ENCODE data around the gene EXOC4. TPM values are rescaled to one million over a fixed set of nuclear protein-coding genes. Genes with fewer than 3 reads are reported as not detected.

Gene EXOC4
- total and polyA plus RNA-seq, 2 donors (not counting 3 experiments of a cell fraction or from before 2014, with no cell fraction given), result 20.3 to 73.1 TPM

- no peak for TF ChIP-seq MYC (IDR thresholded peaks at IDR 0.05; ENCODE audit: low read depth, low read length)
- TF ChIP-seq GATA2 (IDR thresholded peaks at IDR 0.05; ENCODE audit: insufficient read depth, insufficient read length, low read depth, low read length), result no peak
- TF ChIP-seq CTCF (IDR thresholded peaks at IDR 0.05; ENCODE audit: extremely low read depth in 1 of 2, insufficient read depth in 1 of 2, low read depth in 1 of 2, low read length in 2 of 2), result no peak
- no peak for TF ChIP-seq MAX (IDR thresholded peaks at IDR 0.05; ENCODE audit: insufficient read depth, insufficient read length)
- no peak for TF ChIP-seq EZH2 (IDR thresholded peaks at IDR 0.05; ENCODE audit: borderline replicate concordance, low read depth, low read length, severe bottlenecking)
- no peak for TF ChIP-seq FOS (IDR thresholded peaks at IDR 0.05; ENCODE audit: borderline replicate concordance, insufficient read depth, low read length)
- TF ChIP-seq POLR2A (IDR thresholded peaks at IDR 0.05; ENCODE audit: low read depth, low read length), result no peak
- TF ChIP-seq POLR2AphosphoS5 (IDR thresholded peaks at IDR 0.05; ENCODE audit: insufficient read depth, low read depth, low read length), result no peak
- no peak for TF ChIP-seq JUN (IDR thresholded peaks at IDR 0.05; ENCODE audit: borderline replicate concordance, insufficient read depth, insufficient read length, low read depth)
- Histone ChIP-seq H3K9ac (replicated peaks; ENCODE audit: extremely low read depth, insufficient read depth, low read length) (no peak overlapping the region), H3K4me2 (ENCODE audit: insufficient read depth, low read length) (no peak overlapping the region), H3K27me3 (ENCODE audit: control insufficient read depth in 2 of 2, insufficient read depth in 2 of 2, low read length in 2 of 2) (no peaks in the 10 kb centered on the region), H3K36me3 (ENCODE audit: control insufficient read depth in 2 of 2, extremely low read depth in 1 of 2, insufficient read depth in 2 of 2, low read length in 2 of 2) (no peaks in the 10 kb centered on the region), H3K9me3 (replicated peaks; ENCODE audit: control insufficient read depth, insufficient read depth, low read length) (no peaks in the 10 kb centered on the region), H2AFZ (ENCODE audit: low read depth, low read length) (no peak overlapping the region), H3K4me1 (ENCODE audit: control insufficient read depth, extremely low read depth, insufficient read depth, low read length) (no peaks in the 10 kb centered on the region), H3K27ac (ENCODE audit: insufficient read depth, low read depth, low read length) (no peak overlapping the region), H3K79me2 (ENCODE audit: control insufficient read depth, insufficient read depth, low read length) (no peaks in the 10 kb centered on the region), H3K4me3 (replicated peaks in 1 of 3; ENCODE audit: insufficient read depth in 1 of 3, low read depth in 1 of 3, low read length in 3 of 3) (no peak overlapping the region), H4K20me1 (replicated peaks; ENCODE audit: control insufficient read depth, extremely low read depth, insufficient read depth, low read length) (no peaks in the 10 kb centered on the region), H3K9me1 (replicated peaks; ENCODE audit: control insufficient read depth, extremely low read depth, insufficient read depth, low read length) (no peaks in the 10 kb centered on the region)
- CTCF ChIA-PET, result no interaction called here
- dilution Hi-C loops (cut with MboI; ENCODE audit: extremely low pct_ligation_motif_present, low sequenced_read_pairs) (no loop called here), intact Hi-C loops (cut with micrococcal nuclease) (no loop called here)
- BruUV-seq (replicated peaks), result no TSS peak
- DNase-seq (ENCODE audit: low read depth, low spot score) (no peak), FAIRE-seq (no peak)
- POLR2A ChIA-PET, result no interaction called here
Measured at GRCh38 chr7:133987582-133987981, 734.7 kb downstream of the EXOC4 start.
